NCI-H2196 treated with DMSO at 0.1 percent for 48 hours (cell line): ENCODE results near the gene PCP4.

ENCODE experiments used
- DNase-seq: peaks from one replicate; lab custom pipeline; 2025; ENCODE audit not compliant: unreplicated experiment; lab: John Stamatoyannopoulos, UW

Gene PCP4

GRCh38 chr21:39971956-39972355, 104.7 kb downstream of the PCP4 start:
- no peak for DNase-seq

DNA sequence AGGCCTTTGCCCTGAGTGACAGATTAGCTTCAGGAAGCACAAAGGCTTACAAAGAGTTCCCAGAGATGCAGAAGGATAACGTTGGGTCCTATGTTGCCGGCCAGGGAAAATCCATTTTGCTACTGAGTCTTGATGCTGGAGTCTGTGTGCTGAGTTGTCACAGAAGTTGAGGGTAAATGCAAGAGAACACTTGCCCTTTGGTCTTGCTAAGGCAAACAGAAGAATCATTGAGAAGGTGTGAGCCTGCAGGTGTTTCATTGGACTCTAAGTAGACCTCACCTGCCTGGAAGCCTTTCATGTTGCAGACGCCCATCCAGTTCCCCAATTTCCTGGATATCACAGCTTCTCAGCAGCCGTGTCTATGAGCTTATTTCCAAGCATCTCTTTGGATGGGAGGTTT, 105.2 kb downstream of the PCP4 start:
- no peak for DNase-seq

GRCh38 chr21:39972976-39973770, 105.9 kb downstream of the PCP4 start:
- no peak for DNase-seq

DNA sequence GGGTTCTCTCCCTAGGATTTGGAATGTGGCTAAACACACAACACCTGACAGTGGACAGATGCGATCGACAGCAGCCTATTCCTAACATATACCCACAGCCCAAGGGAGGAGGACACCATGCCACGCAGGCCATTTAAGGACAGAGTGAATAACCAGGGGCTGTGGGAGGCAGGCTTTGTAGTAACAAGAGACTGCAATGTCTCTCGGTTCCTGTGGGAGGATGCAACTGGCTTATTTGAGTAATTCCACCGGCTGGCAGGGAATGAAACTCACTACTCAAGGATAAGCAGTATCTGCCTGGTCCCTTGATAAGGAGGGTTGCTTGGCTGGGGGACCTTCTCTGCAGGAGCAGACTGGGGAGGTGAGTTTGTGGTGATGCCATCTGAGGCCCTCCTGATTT, 109.6 kb downstream of the PCP4 start:
- no peak for DNase-seq
